Suppressor macrophage treated with lipopolysaccharide for 4 hours (primary cell): Measurements from ENCODE around the gene BLVRA.
"Not testable (repeated sequence)": the region's sequence is repeated elsewhere in the genome, so short reads cannot be mapped to it uniquely, and the experiment has no call there.

Experiments used
- DNase-seq: peaks from one replicate; pipeline ENCODE4 v3.0.0-alpha.2; 2020

Gene BLVRA, protein sequence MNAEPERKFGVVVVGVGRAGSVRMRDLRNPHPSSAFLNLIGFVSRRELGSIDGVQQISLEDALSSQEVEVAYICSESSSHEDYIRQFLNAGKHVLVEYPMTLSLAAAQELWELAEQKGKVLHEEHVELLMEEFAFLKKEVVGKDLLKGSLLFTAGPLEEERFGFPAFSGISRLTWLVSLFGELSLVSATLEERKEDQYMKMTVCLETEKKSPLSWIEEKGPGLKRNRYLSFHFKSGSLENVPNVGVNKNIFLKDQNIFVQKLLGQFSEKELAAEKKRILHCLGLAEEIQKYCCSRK

DNA sequence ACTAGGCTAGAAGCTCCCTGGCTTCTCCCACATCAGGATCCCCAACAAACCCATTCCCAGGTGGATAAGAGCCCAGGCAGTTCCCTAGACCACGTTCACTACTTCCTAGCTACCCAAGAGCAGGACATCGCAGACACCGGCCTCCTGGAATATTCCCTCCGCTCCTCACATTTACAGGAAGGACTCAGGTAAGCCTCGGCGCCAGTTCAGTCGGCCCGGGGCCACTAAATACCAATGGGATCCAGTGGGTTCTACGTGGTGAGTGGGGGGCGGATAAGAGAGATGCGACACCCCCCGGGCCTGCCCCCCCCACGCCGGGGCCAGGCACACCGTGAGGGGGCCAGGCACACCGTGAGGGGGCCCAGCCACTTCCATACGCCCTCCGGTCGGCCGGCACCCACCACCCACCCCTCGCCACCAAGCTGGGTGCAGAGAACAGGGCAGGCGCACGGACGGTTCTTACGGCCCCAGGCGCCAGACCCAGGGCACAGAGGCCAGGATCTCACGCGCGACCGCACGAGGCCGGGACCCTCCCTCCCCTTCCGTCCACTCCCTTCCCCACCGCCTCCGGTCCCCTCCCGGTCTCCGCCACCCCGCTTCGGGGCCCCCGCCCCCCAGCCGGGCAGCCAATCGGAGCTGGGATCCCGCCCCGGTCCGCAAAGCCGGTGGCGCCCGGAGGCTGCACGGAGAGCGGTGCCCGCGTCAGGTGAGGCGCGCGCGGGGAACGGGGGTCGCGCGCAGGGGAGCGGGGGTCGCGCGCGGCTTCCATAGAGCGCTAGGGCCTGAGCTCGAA, at the start of gene BLVRA:
TSS of gene BLVRA (plus strand) at position 652 of the 793 bp plus-strand sequence. CDS start 12,479 bp downstream, outside the sequence.
- DNase-seq: peak; percentile 90

DNA sequence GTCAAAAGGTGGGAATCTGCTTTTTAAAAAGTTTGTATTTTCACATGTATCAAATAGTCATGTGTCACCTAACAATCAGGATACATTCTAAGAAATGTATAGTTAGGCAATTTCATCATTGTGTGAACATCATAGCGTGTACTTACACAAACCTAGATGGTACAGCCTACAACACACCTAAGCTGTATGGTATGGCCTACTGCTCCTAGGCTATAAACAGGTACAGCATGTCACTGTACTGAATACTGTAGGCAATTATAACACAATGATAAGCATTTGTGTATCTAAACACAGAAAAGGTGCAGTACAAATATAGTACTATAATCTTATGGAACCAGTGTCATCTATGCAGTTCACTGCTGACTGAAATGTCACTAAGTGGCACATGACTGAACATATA, 47.0 kb upstream of the BLVRA start:
- no peak for DNase-seq

DNA sequence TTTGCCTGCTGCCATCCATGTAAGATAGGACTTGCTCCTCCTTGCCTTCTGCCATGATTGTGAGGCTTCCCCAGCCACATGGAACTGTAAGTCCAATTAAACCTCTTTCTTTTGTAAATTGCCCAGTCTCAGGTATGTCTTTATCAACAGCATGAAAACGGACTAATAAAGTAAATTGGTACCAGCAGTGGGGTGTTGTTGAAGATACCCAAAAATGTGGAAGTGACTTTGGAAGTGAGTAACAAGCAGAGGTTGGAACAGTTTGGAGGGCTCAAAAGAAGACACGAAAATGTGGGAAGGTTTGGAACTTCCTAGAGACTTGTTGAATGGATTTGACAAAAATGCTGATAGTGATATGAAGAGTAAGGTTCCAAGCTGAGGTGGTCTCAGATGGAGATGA, 42.5 kb upstream of the BLVRA start:
- DNase-seq: not testable (repeated sequence)

DNA sequence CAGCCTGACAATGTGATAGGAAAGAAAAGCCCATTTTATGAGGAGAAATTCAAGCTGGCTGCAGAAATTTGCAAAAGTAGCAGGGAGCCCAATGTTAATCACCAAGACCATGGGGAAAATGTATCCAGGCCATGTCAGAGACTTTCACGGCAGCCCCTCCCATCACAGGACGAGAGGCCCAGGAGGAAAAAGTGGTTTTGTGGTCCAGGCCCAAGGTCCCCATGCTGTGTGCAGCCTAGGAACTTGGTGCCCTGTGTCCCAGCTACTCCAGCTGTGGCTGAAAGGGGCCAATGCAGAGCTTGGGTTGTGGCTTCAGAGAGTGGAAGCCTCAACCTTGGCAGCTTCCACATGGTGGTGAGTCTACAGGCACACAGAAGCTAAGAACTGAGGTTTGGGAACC, 41.9 kb upstream of the BLVRA start:
- DNase-seq: no peak

DNA sequence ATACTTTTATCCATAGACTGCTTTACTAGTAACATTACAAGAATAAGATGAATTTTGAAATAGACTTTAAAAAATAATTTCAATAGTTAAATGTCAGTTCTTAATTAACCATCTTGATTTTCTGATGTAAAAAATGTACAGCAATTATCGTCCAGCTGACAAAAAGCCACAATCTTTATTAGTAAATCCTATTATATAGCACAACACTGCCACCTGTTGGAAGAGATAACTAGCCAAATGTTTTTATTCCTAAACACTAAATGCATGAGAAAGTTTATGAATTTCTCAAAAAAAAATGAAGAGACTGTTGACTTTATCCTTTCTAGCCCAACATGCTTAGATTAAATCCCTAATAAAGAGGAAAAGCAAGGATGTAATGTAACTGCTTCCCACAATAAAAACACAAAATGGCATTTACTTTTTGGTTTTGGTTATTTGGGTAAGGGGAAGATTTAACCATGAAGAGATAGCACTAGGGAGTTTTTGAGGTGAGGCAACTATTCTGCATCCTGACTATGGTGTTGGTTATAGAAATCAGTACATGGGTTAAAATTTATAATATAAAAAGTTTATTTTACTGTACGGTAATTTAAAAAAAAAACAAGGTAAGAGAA, 37.2 kb upstream of the BLVRA start:
- peak; percentile 73 for DNase-seq

DNA sequence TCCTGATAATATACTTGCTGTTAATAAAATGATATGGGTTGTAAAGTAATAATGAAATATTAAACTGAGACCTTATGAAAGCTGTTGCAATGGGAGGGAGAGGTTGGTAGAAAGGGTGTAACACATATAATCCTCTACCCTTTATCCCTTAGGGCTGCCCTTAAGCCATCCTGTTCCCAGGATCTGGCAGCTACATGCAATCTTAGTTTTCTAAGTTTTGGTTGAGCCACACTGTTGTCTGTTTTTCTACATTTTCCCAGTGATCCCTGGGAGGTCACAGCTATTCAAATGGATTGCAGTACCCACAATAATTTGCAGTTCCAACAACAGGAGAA, 35.5 kb upstream of the BLVRA start:
- no peak for DNase-seq

DNA sequence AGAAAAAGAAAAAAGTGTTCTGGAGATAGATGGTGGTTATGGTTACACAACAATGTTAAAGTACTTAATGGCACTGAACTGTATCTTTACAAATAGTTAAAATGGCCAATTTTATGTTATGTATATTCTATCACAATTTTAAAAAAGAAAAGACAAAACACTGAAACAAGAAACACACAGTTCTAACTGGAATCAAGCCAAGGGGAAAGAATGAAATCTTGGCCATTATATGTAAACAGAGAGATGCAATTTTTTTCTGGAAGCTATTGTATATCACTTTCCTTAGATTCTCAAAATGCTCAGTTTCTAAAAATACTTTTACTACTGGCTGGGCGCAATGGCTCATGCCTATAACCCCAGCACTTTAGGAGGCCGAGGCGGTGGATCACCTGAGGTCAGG, 33.2 kb upstream of the BLVRA start:
- DNase-seq: no peak

DNA sequence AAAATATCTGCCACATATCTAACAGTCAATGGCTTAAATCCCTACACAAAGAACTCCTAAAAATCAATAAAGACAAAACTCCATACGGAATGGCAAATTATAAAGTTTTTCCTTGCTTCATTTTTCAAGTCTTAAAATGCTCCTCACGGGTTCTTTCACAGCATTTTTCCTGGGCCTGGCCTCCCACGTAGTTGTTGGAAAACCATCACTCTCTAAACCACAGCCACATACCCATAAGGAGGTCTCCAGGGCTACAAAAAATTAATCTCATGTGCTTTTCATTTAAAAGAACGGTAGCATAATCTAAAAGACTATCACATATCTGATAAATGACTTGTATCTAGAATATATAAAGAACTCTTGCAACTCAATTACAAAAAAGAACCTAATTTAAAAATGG, 32.0 kb upstream of the BLVRA start:
- no peak for DNase-seq

DNA sequence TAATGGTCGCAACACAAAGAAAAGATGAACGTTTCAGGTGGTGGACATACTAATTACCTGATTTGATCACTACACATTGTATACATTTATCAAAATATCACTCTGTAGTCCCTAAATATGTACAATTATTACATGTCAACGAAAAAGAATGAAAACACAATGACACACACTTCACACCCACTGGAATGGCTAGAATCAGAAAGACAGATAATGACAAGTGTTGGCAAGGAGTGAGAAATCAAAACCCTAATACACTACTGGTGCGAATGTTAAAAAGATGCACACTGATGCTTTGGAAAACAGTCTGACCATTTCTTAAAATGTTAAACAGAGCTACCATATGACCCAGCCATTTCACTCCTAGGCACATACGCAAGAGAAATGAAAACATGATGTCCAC, 31.5 kb upstream of the BLVRA start:
- DNase-seq: no peak

DNA sequence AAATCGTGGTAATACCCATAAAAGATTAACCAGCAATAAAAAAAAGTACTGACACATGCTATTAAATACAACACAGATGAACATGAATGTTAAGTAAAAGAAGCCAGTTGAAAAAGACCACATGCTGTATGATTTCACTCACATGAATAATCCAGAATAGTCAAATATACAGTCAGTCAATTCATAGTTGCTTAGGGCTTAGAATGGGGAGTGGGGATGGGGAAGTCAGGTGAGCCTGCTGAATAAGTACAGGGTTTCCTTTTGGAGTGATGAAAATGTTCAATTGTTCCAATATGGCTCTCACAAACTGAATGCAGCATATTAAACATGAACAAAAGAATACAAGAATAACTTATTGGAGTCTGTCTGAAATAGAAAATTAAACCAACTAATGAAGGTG, 31.0 kb upstream of the BLVRA start:
- no peak for DNase-seq

DNA sequence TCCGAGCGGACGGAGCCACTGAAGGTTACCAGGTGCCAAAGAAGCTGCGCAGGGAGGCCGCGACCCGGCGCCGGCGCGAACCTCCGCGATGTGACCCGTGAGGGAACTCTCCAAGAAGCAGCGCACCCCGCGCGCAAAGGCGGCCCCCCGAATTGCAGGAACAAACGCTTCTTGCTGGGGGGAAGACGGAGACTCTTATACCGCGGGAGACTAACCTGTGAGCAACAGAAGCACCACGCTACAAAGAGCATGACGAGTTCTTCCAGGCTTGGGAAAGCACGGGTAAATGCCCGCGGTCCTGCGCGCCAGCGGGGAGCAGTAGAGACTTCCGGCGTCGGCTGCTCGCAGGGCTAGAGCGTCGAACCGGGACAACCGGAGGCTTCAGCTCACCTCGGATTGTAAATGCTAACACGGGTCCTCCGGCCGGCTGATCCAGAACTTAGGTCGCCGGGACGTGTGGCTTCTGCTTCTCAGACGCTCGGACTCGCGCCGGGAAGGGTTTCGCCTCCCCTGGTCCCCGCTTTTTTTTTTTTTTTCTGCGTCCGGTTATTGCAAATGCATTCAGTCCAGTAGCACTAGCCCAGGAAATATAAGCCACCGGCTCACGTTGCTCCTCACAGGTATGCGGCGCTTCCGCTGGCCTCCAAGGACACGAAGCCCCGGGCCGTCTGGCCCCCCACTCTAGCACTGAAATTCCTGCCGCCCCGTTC, 29.1 kb upstream of the BLVRA start, which contains the start of gene COA1:
TSS of gene COA1 (minus strand) at position 310 of the 710 bp plus-strand sequence. CDS start 80,909 bp downstream, outside the sequence.
- peak; percentile 95 for DNase-seq

DNA sequence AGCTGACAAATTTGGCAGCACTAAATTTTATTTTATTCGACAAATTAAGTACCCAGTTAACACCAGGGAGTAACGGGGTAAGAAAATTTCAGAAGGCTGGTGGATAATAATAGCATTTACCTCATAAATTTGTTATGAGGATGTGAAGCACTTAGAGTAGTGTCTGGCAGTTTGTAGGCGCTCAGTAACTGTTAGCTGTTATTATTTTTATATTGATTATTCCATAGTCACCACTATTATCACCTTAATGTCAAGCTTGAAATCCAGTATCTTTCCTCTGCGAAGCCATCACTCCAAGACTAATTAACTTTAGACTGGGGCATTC, 28.6 kb upstream of the BLVRA start:
- no peak for DNase-seq

DNA sequence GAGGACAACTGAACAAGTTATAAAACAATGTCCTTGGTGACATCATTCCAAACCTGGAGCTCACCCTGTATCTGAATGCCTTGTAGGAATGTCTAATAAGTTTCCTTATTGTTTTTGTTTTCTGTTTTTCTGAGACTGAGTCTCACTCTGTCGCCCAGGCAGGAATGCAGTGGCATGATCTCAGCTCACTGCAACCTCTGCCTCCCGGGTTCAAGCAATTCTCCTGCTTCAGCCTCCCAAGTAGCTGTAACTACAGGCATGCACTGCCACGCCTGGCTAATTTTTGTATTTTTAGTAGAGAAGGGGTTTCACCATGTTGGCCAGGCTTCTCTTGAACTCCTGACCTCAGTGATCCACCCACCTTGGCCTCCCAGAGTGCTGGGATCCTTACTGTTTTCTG, 27.0 kb upstream of the BLVRA start:
- DNase-seq: not testable (repeated sequence)

DNA sequence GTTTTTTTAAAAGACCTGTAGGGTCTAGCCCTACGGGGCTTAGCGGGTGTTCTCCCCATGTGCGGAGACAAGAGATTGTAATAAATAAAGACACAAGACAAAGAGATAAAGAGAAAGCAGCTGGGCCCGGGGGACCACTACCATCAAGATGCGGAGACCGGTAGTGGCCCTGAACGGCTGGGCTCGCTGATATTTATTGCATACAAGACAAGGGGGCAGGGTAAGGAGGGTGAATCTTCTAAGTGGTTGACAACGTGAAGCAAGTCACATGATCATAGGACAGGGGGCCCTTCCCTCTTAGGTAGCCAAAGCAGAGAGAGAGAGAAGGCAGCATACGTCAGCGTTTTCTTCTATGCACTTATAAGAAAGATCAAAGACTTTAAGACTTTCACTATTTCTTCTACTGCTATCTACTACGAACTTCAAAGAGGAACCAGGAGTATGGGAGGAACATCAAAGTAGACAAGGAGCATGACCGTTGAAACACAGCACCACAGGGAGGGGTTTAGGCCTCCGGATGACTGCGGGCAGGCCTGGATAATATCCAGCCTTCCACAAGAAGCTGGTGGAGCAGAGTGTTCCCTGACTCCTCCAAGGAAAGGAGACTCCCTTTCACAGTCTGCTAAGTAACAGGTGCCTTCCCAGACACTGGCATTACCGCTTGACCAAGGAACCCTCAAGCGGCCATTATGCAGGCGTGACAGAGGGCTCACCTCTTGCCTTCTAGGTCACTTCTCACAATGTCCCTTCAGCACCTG, 23.7 kb upstream of the BLVRA start:
- DNase-seq: not testable (repeated sequence)

DNA sequence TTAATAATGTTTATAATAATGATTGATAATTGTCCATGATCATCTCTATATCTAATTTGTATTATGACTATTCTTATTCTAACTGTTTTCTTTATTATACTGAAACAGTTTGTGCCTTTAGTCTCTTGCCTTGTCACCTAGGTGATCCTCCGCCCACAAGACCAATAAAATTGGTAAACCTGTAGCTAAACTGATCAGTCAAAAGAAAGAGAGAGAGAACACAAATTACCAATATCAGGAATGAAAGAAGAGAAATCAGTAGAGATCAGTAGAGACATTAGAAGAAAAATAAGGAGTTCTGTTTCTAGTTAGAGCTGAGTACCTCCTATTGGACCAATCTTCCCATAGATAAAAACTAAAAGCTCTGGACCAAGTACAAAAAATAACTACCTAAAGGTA, 23.1 kb upstream of the BLVRA start:
- no peak for DNase-seq

DNA sequence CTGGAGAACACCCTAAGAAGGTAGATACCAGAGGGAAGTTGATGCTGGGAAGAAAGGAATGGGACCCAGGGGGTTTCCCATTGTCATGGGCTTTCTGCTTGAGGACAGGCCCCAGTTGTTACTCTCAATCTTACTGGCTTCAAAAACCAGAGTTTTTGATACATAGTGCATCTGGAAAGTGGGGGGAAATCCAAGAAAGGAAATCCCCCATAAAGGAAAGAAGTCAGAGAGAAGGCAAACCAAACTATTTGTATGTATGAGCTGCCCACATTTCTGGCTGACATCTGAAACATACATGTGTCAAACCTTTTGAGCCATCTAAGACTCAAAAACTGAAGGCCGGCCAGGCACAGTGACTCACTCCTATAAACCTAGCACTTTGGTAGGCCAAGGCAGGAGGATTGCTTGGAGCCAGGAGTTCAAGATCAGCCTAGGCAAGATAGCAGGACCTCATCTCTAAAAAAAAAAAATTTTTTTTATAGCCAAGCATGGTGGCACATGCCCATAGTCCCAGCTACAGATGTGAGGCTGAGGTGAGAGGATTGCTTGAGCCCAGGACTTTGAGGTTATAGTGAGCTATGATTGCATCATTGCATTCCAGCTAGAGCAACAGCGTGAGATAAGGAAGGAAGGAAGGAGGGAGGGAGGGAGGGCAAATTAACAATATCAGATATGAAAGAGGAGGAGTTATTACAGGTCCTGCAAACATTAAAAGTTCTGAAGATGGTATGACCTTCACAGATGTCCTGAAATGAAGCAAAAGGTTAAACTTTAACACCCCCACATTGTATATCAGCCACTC, 22.5 kb upstream of the BLVRA start:
- DNase-seq: peak; percentile 78

DNA sequence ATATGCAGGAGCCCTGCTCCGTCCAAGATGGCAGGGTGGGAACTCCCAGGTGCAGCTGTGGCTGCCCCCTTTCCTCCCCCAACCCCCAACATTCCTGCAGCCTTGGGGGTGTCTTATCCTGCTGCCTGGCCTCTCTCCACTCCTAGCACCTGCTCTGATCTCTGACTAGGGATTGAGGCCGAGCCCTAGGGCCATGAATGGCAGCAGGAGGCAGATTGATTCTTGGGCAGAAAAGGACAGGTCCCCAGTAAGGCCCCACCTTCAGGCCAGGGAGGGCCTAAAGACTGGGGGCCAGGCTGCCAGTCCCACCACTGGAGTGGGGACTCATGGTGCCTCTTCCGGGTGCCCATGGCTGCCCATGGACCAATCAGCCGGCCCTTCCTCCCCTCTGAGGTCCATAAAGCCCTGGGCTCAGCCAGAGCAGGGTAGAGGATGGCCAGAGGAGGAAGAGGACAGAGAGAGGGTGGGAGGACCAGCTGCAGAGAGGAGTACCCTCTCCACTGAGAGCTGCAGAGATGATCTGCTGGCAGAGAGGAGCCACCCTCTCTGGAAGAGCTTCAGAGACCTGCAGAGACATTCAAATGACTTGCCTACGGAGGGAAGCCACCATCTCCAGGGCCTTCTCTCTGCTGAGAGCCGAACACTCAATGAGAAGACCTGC, 20.9 kb upstream of the BLVRA start:
- DNase-seq: no peak

DNA sequence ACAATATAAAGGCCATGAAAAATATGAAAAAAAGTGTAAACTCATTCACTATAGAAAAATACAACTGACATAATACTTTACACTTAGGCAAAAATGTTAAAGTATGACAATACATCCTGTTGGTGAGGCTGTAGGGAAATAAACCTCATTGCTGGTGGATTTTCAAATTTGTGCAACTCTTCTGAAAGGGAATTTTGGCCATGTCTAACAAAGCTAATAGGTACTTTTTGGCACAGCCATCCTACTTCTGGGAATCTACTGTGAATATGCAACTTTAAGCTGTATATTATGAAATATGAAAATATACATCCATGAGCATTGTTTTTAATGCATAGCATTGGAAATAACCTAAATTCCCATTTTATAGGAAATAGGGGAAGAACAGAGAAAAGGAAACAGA, 15.8 kb upstream of the BLVRA start:
- DNase-seq: peak; percentile 90

DNA sequence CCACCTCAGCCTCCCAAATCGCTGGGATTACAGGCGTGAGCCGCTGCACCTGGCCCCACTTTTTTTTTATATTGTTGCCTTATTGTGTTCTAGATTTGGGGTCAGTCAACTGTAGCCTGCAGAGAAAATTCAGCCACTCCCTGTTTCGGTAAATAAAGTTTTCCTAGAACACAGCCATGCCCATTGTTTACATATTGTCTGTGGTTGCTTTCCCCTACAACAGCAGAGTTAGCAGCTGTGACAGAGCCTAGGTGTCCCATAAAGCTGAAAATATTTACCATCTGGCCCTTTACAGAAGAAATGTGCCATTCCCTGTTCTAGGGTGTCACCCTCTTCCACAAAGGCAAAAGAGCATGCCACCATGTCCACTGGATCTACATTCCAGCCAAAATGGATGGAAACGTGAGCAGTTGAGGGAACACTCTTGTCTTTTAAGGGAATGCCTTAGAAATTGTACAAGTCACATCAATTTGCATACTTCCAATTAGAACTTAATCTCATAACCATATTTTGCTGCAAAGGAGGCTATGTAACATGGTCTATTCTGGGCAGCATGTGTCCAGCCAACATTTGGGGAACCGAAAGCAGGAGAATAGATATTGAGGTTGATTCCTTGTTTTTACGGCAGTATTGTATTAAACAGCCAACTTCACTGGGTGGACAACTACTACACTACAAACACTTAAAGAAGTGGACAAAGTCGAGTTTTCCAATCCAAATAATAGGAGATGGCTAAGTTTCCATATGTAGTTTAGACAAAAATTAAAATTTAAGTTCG, 11.0 kb upstream of the BLVRA start:
- peak; percentile 70 for DNase-seq

DNA sequence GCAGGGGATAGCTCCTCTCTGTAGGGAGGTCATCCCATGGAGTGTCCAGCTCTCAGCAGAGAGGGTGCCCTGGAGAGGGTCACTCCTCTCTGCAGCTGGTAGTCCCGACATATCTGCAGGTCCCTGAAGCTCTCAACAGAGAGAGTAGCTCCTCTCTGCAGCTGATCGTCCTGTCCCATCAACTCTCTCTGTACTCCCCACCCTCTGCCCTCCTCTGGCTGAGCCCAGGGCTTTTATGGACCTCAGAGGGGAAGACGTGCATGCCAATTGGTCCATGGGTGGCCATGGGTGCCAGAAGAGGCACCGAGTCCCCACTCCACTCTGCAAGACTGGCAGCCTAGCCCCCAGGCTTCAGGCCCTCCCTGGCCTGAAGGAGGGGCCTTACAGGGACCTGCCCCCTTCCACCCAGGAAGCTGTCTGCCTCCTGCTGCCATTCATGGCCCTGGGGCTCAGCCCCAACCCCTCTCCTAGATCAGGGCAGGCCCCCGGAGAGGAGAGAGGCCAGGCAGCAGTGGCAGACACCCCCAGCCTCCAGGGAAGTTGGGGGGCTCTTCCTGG, 9.0 kb upstream of the BLVRA start:
- no peak for DNase-seq
